ENCODE measurements around the gene CHST11. TPM values are rescaled to one million over a fixed set of nuclear protein-coding genes. Genes with fewer than 3 reads are reported as not detected.

The CHST11 gene
- total and polyA plus RNA-seq, 2 of the 4 experiments (the other 2 are of a cell fraction), result 1.4 to 2.7 TPM

- Histone ChIP-seq H2AK5ac (ENCODE audit: low read depth, low read length) (no peak overlapping the region), H2BK5ac (ENCODE audit: low read depth, low read length, poor library complexity, severe bottlenecking) (no peak overlapping the region), H3K27ac (ENCODE audit: insufficient read depth, low read length) (no peak overlapping the region), H3K4ac (ENCODE audit: low read depth, low read length) (no peak overlapping the region), H3K4me1 (ENCODE audit: control insufficient read depth, insufficient read depth, low read length) (no peaks in the 10 kb centered on the region), H3K79me1 (ENCODE audit: low read depth in 1 of 2, low read length in 2 of 2) (no peaks in the 10 kb centered on the region), H2AK9ac (replicated peaks; ENCODE audit: low read depth, low read length, poor library complexity) (no peak overlapping the region), H3K9ac (ENCODE audit: low read depth, low read length) (no peak overlapping the region), H3K9me1 (ENCODE audit: insufficient read depth, low read length) (no peaks in the 10 kb centered on the region), H3K23ac (ENCODE audit: low read depth, low read length) (no peak overlapping the region), H3K36me3 (ENCODE audit: control insufficient read depth, insufficient read depth, low read length) (no peaks in the 10 kb centered on the region), H3K27me3 (ENCODE audit: control insufficient read depth, insufficient read depth, low read length) (peaks cover 5% of the 10 kb centered on the region), H3K56ac (ENCODE audit: extremely low read depth, insufficient read depth, low read length) (no peak overlapping the region), H3K14ac (replicated peaks; ENCODE audit: low read depth, low read length) (no peak overlapping the region), H3K4me2 (ENCODE audit: low read depth, low read length) (no peak overlapping the region), H4K5ac (ENCODE audit: low read depth, low read length) (no peak overlapping the region), H4K8ac (ENCODE audit: low read depth in 2 of 2, low read length in 2 of 2) (no peak overlapping the region), H3K18ac (ENCODE audit: low read depth, low read length) (no peak overlapping the region), H2BK15ac (ENCODE audit: low read depth, low read length) (no peak overlapping the region), H3K9me3 (ENCODE audit: control insufficient read depth, insufficient read depth, low read length) (no peaks in the 10 kb centered on the region; the same call in none of the 2 replicates), H4K20me1 (ENCODE audit: insufficient read depth, low read length) (no peaks in the 10 kb centered on the region), H2AFZ (replicated peaks; ENCODE audit: low read length, poor library complexity) (no peak overlapping the region), H2BK20ac (ENCODE audit: low read depth, low read length) (no peak overlapping the region), H3K4me3 (ENCODE audit: insufficient read depth, low read depth, low read length) (no peak overlapping the region), H4K91ac (ENCODE audit: insufficient read depth, low read depth, low read length) (no peak overlapping the region), H2BK120ac (ENCODE audit: low read depth, low read length) (no peak overlapping the region)
- BruUV-seq (replicated peaks), result no TSS peak
- dilution Hi-C loops (cut with HindIII; ENCODE audit: low sequenced_read_pairs, unreplicated experiment), result no loop called here
- in situ Hi-C loops (cut with MboI; ENCODE audit: low sequenced_read_pairs), result no loop called here
- DNase-seq, result no peak
- intact Hi-C loops (cut with micrococcal nuclease), result no loop called here
- ChIA-PET CTCF (no interaction called here), POLR2A (ENCODE audit: unreplicated experiment) (no interaction called here)
- no CpG with 5 or more reads among the region's 6 CpGs for WGBS, 2 experiments (ENCODE audit: extremely low coverage in 2 of 2, insufficient read length in 1 of 2)
- no peak for ATAC-seq (ENCODE audit: low read depth)
- TF ChIP-seq RCOR1 (IDR thresholded peaks at IDR 0.05; ENCODE audit: insufficient replicate concordance, low read length) (no peak), FOS (IDR thresholded peaks at IDR 0.05; ENCODE audit: low read depth, low read length) (no peak), SMC3 (IDR thresholded peaks at IDR 0.05; ENCODE audit: low read depth, low read length) (no peak), BHLHE40 (IDR thresholded peaks at IDR 0.05; ENCODE audit: low read depth, low read length) (no peak), CHD1 (IDR thresholded peaks at IDR 0.05; ENCODE audit: low read depth, low read length) (no peak), MAFK (IDR thresholded peaks at IDR 0.05; ENCODE audit: low read depth, low read length) (no peak), POLR2A (IDR thresholded peaks at IDR 0.05; ENCODE audit: low read depth, low read length) (no peak)
Measured at GRCh38 chr12:104769144-104769561, 312.4 kb downstream of the CHST11 start.
